ENCODE data around the gene SLC22A14.
"Not testable (repeated sequence)": the region's sequence is repeated elsewhere in the genome, so short reads cannot be mapped to it uniquely, and the experiment has no call there.

SLC22A14 gene, protein sequence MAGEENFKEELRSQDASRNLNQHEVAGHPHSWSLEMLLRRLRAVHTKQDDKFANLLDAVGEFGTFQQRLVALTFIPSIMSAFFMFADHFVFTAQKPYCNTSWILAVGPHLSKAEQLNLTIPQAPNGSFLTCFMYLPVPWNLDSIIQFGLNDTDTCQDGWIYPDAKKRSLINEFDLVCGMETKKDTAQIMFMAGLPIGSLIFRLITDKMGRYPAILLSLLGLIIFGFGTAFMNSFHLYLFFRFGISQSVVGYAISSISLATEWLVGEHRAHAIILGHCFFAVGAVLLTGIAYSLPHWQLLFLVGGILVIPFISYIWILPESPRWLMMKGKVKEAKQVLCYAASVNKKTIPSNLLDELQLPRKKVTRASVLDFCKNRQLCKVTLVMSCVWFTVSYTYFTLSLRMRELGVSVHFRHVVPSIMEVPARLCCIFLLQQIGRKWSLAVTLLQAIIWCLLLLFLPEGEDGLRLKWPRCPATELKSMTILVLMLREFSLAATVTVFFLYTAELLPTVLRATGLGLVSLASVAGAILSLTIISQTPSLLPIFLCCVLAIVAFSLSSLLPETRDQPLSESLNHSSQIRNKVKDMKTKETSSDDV

GRCh38 chr3:38281895-38282686 lies at the start of gene SLC22A14:
Gene SLC22A14 (plus strand): TSS chr3:38282294. CDS start chr3:38306027, 23,733 bp downstream.
- DNase-seq (ENCODE audit: low read depth) = no peak

DNA sequence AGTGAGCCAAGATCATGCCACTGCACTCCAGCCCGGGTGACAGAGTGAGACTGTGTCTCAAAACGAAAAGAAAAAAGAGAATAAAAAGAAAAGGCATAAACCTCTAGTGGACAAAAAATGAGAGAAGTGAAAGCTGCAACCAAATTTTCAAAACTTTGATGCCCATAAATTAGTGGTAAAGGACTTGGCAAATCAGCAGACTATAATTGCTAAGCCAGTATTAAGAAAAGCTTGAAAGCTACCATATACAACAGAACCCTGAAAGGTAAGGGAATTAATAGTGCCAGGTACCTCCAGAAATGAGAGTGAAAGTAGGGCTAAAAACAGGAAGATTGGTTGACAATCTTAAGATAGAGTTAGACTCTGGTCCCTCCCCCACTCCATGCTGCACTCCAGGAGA lies 49.4 kb upstream of the SLC22A14 start:
- no peak for DNase-seq (ENCODE audit: low read depth)

GRCh38 chr3:38235466-38235865 lies 46.6 kb upstream of the SLC22A14 start:
- no peak for DNase-seq (ENCODE audit: low read depth)

- no peak for DNase-seq (ENCODE audit: low read depth)
Measured at GRCh38 chr3:38238416-38239008, 43.6 kb upstream of the SLC22A14 start.

DNA sequence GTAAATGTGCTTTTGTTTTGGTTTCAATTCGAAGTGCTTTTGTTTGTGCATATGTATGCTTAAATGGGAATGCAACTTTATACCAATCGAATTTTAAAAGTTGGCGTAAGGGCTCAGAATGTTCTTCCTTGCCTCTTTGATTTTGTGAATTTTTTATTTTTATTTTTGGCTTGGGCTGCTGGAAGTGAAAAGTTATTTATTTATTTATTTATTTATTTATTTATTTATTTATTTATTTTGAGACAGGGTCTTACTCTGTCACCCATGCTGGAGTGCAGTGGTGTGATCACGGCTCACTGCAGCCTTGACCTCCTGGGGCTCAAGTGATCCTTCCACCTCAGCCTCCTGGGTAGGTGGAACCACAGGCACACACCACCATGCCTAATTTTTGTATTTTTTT lies 39.3 kb upstream of the SLC22A14 start:
- DNase-seq (ENCODE audit: low read depth) = not testable (repeated sequence)

DNA sequence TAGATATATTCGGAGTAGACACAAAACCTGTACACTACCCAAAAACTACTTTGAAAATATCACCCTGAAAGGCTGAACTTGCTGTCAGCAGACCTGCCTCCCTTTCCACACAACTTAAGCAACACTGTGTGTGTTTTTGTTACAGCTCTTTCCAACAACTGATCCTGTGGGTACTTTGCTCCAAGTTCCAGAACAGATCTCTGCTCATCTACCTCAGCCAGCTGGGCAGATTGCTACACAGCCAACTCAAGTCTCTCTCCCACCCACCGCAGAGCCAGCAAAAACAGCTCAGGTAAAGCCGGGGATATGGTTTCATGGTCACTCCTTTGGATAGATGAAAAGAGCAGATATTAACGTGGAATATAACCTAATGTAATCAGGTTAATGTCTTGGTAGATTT lies 36.2 kb upstream of the SLC22A14 start:
- DNase-seq (ENCODE audit: low read depth) = no peak

GRCh38 chr3:38247366-38248035 lies 34.6 kb upstream of the SLC22A14 start:
- DNase-seq (ENCODE audit: low read depth) = peak; percentile 81

- no peak for DNase-seq (ENCODE audit: low read depth)
Measured at GRCh38 chr3:38250198-38250597, 31.9 kb upstream of the SLC22A14 start.

- DNase-seq (ENCODE audit: low read depth) = no peak
Measured at GRCh38 chr3:38251197-38251596, 30.9 kb upstream of the SLC22A14 start.

DNA sequence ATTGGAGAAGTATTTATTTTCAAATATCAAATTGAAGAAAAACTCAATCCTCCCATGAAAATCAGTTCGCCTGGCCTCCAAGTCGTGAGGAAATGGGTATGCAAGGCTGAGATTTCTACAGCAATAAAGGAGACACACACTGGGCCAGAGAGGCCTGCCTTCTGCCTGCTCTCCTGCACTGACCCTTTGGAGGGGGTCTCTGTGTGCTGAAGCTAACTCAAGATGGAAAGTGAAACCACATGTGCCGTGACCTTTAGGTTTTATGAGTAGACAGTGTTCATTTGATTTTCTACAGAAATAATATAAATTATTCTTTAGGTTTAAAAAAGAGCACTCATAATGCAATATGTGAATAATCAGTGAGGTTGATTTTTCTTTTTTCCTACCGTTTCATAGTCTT lies 28.4 kb upstream of the SLC22A14 start:
- DNase-seq (ENCODE audit: low read depth) = no peak

DNA sequence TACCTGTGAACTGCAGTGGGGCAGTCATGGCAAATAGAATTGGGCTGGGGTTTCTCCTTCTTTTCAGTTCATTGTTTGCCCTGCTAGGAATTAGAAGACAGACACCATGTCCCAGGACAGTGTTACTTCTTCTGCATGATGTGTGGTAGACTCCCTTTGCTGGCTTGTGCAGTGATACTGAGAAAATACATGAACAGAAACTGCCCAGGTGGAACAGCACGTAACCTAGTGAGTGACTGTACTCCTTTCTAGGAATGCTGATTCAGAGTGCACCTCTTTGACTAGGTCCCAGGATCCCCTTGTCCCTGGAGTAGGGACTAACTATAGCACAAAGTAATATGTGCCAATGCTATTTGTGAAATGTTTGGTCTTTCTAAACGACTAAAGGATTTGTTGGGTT lies 27.2 kb upstream of the SLC22A14 start:
- DNase-seq (ENCODE audit: low read depth) = no peak

- DNase-seq (ENCODE audit: low read depth) = peak; percentile 64
Measured at GRCh38 chr3:38255627-38256026, 26.5 kb upstream of the SLC22A14 start.

DNA sequence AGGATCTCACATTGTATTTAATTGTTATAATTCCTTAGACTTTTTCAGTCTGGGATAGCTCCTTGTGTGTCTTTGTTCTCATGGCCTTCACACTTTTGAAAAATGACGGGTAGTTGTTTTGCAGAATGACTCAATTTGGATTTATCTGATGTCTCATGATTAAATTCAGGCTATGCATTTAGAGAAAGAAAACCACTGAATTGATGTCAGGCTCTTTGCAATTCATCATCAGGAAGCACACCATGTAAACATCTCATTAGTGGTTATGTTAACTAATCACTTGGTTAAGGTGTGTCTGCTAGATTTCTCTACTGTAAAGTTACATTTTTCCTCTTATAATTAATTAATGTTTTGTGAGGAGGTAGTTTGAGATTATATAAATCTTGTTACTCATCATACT lies 24.5 kb upstream of the SLC22A14 start:
- no peak for DNase-seq (ENCODE audit: low read depth)

GRCh38 chr3:38260474-38260873 lies 21.6 kb upstream of the SLC22A14 start:
- no peak for DNase-seq (ENCODE audit: low read depth)

GRCh38 chr3:38264353-38264771 lies 17.7 kb upstream of the SLC22A14 start:
- DNase-seq (ENCODE audit: low read depth) = no peak

DNA sequence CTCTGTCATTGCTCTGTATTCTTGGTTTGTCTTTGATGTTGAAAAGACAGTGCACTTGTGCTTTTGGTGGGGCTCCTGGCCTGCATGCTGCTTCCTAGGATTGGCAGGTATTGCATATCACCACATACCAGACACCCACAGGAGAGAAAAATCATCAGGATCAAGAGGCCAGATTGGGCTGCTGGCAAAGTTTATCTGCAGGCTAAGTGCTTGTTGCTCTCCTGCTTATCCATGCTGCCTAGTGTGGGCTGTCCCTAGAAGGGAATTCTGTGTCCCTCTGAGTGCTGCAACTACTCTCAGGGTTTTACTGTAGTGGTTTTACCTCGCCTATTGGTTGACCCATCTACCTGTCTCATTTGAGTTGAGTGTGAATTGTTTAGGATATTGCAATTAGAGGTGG lies 17.3 kb upstream of the SLC22A14 start:
- no peak for DNase-seq (ENCODE audit: low read depth)

- DNase-seq (ENCODE audit: low read depth) = no peak
Measured at GRCh38 chr3:38265604-38266307, 16.3 kb upstream of the SLC22A14 start, which contains the start of gene SLC22A13. Gene SLC22A13 (plus strand): TSS chr3:38265812. CDS start chr3:38265861, 49 bp downstream.

- DNase-seq (ENCODE audit: low read depth) = no peak
Measured at GRCh38 chr3:38266810-38267209, 15.3 kb upstream of the SLC22A14 start.

- no peak for DNase-seq (ENCODE audit: low read depth)
Measured at GRCh38 chr3:38267662-38268061, 14.4 kb upstream of the SLC22A14 start.

- DNase-seq (ENCODE audit: low read depth) = no peak
Measured at GRCh38 chr3:38268087-38268486, 14.0 kb upstream of the SLC22A14 start.

DNA sequence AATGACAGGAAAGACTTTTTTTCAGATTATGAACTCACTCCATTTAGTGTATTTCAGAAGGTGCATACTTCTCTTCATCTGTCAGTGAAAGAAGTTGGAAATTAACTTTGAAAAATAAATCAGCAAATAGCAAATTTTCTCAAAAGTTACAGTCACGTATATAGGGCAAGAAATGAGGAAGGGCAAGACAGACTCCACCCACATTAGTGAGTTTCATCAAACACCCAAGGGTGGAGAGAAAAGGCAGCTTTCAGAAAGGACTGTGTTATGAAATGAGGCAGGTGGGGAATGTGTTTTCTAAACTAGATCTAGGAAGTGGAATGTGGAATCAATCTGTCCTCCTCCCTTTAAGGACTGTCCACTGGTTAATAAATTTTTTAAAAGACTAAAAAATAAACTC lies 13.6 kb upstream of the SLC22A14 start:
- DNase-seq (ENCODE audit: low read depth) = no peak

All from fibroblast of gingiva (primary cell).